Mesothelial cell of epicardium (in vitro differentiated cells): Measurements from ENCODE around the gene TESK2. TPM values are rescaled to one million over a fixed set of nuclear protein-coding genes. Genes with fewer than 3 reads are reported as not detected.

ENCODE experiments used
- DNase-seq, 2 experiments: peaks; one replicate each; pipeline ENCODE4 v3.0.0; 2021; ENCODE audit warnings: low spot score in 2 of 2; ENCODE audit not compliant: unreplicated experiment in 2 of 2
- H3K27ac Mint-ChIP-seq: 2 replicates; pipeline ENCODE4 v1.8.0; 2021; ENCODE audit warnings: mixed read lengths
- H3K27me3 Mint-ChIP-seq: 2 replicates; pipeline ENCODE4 v1.8.0; 2021; ENCODE audit warnings: low read depth, mixed read lengths
- H3K36me3 Mint-ChIP-seq: 2 replicates; pipeline ENCODE4 v1.8.0; 2021; ENCODE audit warnings: mixed read lengths
- H3K4me1 Mint-ChIP-seq: 2 replicates; pipeline ENCODE4 v1.8.0; 2021; ENCODE audit warnings: mixed read lengths
- H3K4me3 Mint-ChIP-seq: 2 replicates; pipeline ENCODE4 v1.8.0; 2021; ENCODE audit warnings: mild to moderate bottlenecking, moderate library complexity, mixed read lengths
- H3K9me3 Mint-ChIP-seq: 2 replicates; pipeline ENCODE4 v1.8.0; 2021; ENCODE audit warnings: mixed read lengths
- CTCF ChIP-seq: fragments of 200-600 bp; sonication (generic); IDR thresholded peaks from one replicate; pipeline ENCODE4 v1.5.0; 2021; ENCODE audit warnings: antibody characterized with exemption; ENCODE audit not compliant: unreplicated experiment
- total RNA-seq: library from RNA; stranded (reverse); gene quantifications from 3 replicates; pipeline ENCODE4 v1.2.1, GENCODE V29; 2021

Gene TESK2
- total RNA-seq, 1 donor from 2014 or later = 4.3 TPM

DNA sequence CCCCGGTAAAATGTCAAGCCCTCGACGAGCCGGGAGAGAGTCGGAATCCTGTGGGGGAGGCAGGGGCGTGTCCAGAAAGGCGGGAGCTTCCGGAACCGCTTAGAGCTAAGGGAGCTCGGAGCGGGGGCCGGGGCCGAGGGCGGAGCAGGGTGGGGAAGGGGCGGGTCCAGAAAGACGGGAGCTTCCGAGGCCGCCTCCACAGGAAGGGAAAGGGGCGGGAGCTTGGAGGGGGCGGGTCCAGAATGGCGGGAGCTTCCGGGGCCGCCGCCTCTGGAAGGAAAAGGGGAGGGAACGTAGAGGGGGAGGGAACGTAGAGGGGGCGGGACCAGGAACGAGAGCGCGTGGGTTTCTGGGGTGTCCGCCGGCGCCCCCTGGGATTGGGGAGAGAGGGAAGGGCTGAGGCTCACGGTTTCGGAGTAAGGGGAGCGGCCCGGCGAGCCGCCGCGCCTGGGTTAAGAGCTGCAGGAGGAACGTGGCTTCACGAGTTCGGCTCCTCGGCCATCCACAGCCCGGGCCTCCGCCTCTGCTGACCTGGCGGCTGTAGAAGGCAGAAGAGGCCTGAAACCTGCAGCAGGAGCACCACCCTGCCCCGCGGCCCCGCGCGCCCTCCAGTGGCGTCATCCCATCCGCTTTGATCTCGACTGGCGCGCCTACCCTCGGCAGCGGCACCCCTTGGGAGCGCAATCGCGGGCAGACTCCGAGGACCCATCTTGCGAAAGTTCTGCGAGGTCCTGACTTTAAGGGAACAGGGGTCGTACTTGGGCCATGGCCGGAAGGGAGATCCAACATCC is 187.2 kb downstream of the TESK2 start:
- Mint-ChIP-seq H3K27ac (peak overlapping the region; percentile 97), H3K36me3 (no peaks in the 10 kb centered on the region), H3K4me3 (peak overlapping the region; percentile 86), H3K27me3 (no peaks in the 10 kb centered on the region), H3K4me1 (peaks cover 15% of the 10 kb centered on the region), H3K9me3 (no peaks in the 10 kb centered on the region)
- DNase-seq = peak; percentile 89 to 97
- TF ChIP-seq CTCF = peak; percentile 33

GRCh38 chr1:45302505-45303150 is 188.3 kb downstream of the TESK2 start:
- H3K27ac Mint-ChIP-seq = no peak overlapping the region
- peak overlapping the region; percentile 86 for H3K4me3 Mint-ChIP-seq
- H3K9me3 Mint-ChIP-seq = no peaks in the 10 kb centered on the region
- no peaks in the 10 kb centered on the region for H3K36me3 Mint-ChIP-seq
- H3K27me3 Mint-ChIP-seq = no peaks in the 10 kb centered on the region
- no peak for DNase-seq
- no peak for TF ChIP-seq CTCF
- H3K4me1 Mint-ChIP-seq = peaks cover 15% of the 10 kb centered on the region

DNA sequence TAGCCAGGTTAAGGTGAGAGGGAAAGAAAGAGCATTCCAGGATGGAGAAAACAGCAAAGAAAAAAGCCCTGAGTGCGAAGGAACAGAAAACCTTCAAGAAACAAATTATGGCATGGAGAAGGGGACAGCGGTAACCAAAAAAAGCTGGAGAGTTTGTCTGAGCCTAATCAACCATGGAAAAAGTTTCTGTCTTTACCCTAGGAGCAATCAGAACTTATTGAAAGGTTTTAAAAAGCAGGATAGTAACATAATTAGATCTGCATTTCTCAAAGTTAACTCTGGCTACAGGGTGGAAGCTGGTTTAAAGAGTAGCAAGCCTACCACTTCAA is 190.3 kb downstream of the TESK2 start:
- Mint-ChIP-seq H3K27ac (no peak overlapping the region), H3K27me3 (no peaks in the 10 kb centered on the region), H3K4me1 (peaks cover 15% of the 10 kb centered on the region), H3K36me3 (no peaks in the 10 kb centered on the region), H3K9me3 (no peaks in the 10 kb centered on the region), H3K4me3 (no peak overlapping the region)
- no peak for TF ChIP-seq CTCF
- DNase-seq = no peak

DNA sequence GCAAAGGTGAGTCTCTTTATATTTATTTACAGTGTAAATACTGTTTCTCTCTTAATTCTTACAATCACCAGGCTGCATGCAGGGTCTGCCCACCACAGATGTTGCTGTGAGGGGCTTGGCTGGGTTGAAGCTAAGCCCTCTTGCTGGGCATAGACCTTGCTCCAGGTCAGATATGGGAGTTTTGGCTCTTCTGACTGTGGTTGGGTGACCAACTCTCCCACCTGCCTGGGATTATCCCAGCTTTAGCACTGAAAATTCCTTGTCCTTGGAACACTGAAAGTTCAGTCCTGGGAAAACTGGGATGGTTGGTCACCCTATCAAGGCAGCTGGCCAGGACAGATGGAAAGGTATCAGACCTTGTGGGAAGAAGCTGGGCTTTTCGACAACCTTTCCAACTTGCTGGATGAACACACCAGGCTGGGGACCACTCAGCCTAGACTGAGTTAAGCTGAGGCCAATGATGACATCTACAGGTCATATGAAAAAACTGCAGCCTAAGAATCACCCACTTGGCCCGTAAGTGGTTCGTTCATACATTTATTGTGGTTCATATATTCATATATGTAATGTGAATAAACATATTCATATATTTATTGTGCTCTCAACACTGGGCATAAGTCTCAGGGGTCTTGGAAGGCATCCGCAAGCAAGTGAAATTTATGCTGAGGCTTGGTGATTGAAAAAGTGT is 190.8 kb downstream of the TESK2 start:
- TF ChIP-seq CTCF = peak; percentile 61
- no peaks in the 10 kb centered on the region for H3K36me3 Mint-ChIP-seq
- H3K27me3 Mint-ChIP-seq = no peaks in the 10 kb centered on the region
- H3K4me3 Mint-ChIP-seq = no peak overlapping the region
- H3K27ac Mint-ChIP-seq = no peak overlapping the region
- H3K4me1 Mint-ChIP-seq = peaks cover 11% of the 10 kb centered on the region
- peak in 1 of 2 experiments; percentile 46 for DNase-seq
- no peaks in the 10 kb centered on the region for H3K9me3 Mint-ChIP-seq

DNA sequence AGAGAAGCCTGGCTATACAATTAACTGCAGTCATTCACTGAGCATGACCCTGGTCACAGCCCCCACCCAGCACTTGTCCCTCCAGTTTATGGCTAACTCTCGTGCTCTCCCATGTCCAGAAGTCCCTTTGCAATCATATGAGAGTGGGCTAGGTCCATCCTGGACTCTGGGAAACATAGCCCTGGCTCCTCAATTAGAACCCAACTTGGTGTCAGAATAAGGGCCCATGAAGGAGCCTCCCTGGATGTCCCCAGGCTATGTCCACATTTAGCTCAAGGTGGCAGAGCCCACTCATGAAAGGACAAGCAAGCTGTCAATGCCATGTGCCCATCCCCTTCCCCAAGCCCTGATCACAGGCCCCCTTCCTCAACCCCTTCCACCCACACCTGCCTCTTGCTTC is 191.7 kb downstream of the TESK2 start:
- DNase-seq = no peak
- no peak overlapping the region for H3K4me3 Mint-ChIP-seq
- peaks cover 4% of the 10 kb centered on the region for H3K4me1 Mint-ChIP-seq

More for the DNA sequence above, 191.7 kb downstream of the TESK2 start:
- no peaks in the 10 kb centered on the region for H3K9me3 Mint-ChIP-seq
- no peaks in the 10 kb centered on the region for H3K27me3 Mint-ChIP-seq
- H3K27ac Mint-ChIP-seq = no peak overlapping the region
- no peak for TF ChIP-seq CTCF
- no peaks in the 10 kb centered on the region for H3K36me3 Mint-ChIP-seq
